MM.1S (cell line): Measurements from ENCODE around the gene PAFAH1B2.

ENCODE experiments used
- DNase-seq: peaks from one replicate; pipeline ENCODE4 v3.0.0-alpha.2; 2015
- H2AFZ ChIP-seq: fragments of 300-600 bp; sonication (generic); 2 replicates; pipeline ENCODE4 v1.6.0; 2016; ENCODE audit warnings: antibody characterized with exemption, low read length
- H3F3A ChIP-seq: fragments of 300-600 bp; sonication (generic); 2 replicates; pipeline ENCODE4 v1.6.1; 2016; ENCODE audit warnings: mild to moderate bottlenecking, antibody characterized with exemption, low read length, moderate library complexity, mixed read lengths; ENCODE audit not compliant: insufficient read depth
- H3K27ac ChIP-seq: fragments of 300-600 bp; sonication (generic); 2 replicates; pipeline ENCODE4 v1.5.1; 2016; ENCODE audit warnings: mild to moderate bottlenecking, low read length
- H3K27me3 ChIP-seq: fragments of 300-600 bp; sonication (generic); replicated peaks from 2 replicates; pipeline ENCODE4 v1.6.0; 2016; ENCODE audit warnings: low read length; ENCODE audit not compliant: insufficient read depth
- H3K36me3 ChIP-seq: fragments of 300-600 bp; sonication (generic); replicated peaks from 2 replicates; pipeline ENCODE4 v1.6.1; 2016; ENCODE audit warnings: mild to moderate bottlenecking, low read length, mixed read lengths; ENCODE audit not compliant: insufficient read depth
- H3K4me1 ChIP-seq: fragments of 300-600 bp; sonication (generic); 2 replicates; pipeline ENCODE4 v1.6.1; 2016; ENCODE audit warnings: low read length, mixed read lengths
- H3K4me2 ChIP-seq: fragments of 300-600 bp; sonication (generic); 2 replicates; pipeline ENCODE4 v1.6.0; 2016; ENCODE audit warnings: low read depth, low read length
- H3K4me3 ChIP-seq: fragments of 300-600 bp; sonication (generic); 2 replicates; pipeline ENCODE4 v1.5.1; 2016; ENCODE audit warnings: low read length, mixed read lengths
- H3K79me2 ChIP-seq: fragments of 300-600 bp; sonication (generic); 2 replicates; pipeline ENCODE4 v1.6.1; 2016; ENCODE audit warnings: mixed run types, low read length, mixed read lengths
- H3K9ac ChIP-seq: fragments of 300-600 bp; sonication (generic); 2 replicates; pipeline ENCODE4 v1.6.1; 2016; ENCODE audit warnings: low read length, mixed read lengths
- H3K9me2 ChIP-seq: fragments of 300-600 bp; sonication (generic); replicated peaks from 2 replicates; pipeline ENCODE4 v1.6.1; 2016; ENCODE audit warnings: mild to moderate bottlenecking, low read length, mixed read lengths; ENCODE audit not compliant: insufficient read depth
- H3K9me3 ChIP-seq: fragments of 300-600 bp; sonication (generic); replicated peaks from 2 replicates; pipeline ENCODE4 v1.6.1; 2016; ENCODE audit warnings: mild to moderate bottlenecking, low read length, mixed read lengths; ENCODE audit not compliant: insufficient read depth
- H4K20me1 ChIP-seq: fragments of 300-600 bp; sonication (generic); 2 replicates; pipeline ENCODE4 v1.6.1; 2016; ENCODE audit warnings: mild to moderate bottlenecking, low read length, moderate library complexity, mixed read lengths; ENCODE audit not compliant: insufficient read depth
- EZH2 ChIP-seq: fragments of 300-600 bp; sonication (generic); optimal IDR thresholded peaks from 2 replicates; pipeline ENCODE3; 2017; ENCODE audit warnings: low read depth, mild to moderate bottlenecking, antibody characterized with exemption, low read length, mixed read lengths
- EZH2phosphoT487 ChIP-seq: fragments of 300-600 bp; sonication (generic); IDR thresholded peaks from 2 replicates; pipeline ENCODE4 v1.6.1; 2018; ENCODE audit warnings: antibody characterized with exemption, low read length
- TF ChIP-seq, protein P1 (sequence below): fragments of 300-600 bp; sonication (generic); IDR thresholded peaks from 2 replicates; pipeline ENCODE4 v1.5.1; 2016; ENCODE audit warnings: antibody characterized with exemption, low read length, mixed read lengths

PAFAH1B2 gene

DNA sequence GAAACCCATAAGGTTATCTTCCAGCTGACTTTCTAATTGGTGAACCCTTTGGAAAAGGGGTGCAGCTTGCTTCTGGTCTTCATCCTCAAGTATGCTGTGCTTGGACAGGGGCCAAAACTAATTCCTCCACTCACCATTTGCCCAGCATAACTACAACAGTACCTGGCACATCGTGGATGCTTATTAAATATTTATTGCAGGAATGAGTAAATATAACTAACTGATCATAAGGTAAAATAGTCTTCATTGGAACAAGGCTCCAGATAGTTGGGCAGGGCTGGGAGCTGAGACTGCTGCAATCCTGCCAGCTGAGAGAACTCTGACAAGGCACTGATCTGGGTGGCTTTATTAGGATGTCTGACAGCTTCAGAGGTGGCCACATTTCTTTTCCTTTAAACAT, 32.1 kb downstream of the PAFAH1B2 start:
- Histone ChIP-seq H3K9ac (no peak overlapping the region), H3K4me3 (no peak overlapping the region), H3K27me3 (no peaks in the 10 kb centered on the region), H3K4me2 (no peak overlapping the region), H3K36me3 (no peaks in the 10 kb centered on the region), H3K27ac (no peak overlapping the region), H3K9me2 (no peaks in the 10 kb centered on the region), H4K20me1 (no peaks in the 10 kb centered on the region), H2AFZ (no peak overlapping the region), H3K4me1 (peaks cover 15% of the 10 kb centered on the region), H3K9me3 (no peaks in the 10 kb centered on the region), H3F3A (peaks cover 7% of the 10 kb centered on the region; the same call in 1 of the 2 replicates), H3K79me2 (no peaks in the 10 kb centered on the region)
- TF ChIP-seq, protein P1, sequence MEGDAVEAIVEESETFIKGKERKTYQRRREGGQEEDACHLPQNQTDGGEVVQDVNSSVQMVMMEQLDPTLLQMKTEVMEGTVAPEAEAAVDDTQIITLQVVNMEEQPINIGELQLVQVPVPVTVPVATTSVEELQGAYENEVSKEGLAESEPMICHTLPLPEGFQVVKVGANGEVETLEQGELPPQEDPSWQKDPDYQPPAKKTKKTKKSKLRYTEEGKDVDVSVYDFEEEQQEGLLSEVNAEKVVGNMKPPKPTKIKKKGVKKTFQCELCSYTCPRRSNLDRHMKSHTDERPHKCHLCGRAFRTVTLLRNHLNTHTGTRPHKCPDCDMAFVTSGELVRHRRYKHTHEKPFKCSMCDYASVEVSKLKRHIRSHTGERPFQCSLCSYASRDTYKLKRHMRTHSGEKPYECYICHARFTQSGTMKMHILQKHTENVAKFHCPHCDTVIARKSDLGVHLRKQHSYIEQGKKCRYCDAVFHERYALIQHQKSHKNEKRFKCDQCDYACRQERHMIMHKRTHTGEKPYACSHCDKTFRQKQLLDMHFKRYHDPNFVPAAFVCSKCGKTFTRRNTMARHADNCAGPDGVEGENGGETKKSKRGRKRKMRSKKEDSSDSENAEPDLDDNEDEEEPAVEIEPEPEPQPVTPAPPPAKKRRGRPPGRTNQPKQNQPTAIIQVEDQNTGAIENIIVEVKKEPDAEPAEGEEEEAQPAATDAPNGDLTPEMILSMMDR, result no peak
- no peak for TF ChIP-seq EZH2
- no peak for TF ChIP-seq EZH2phosphoT487
- DNase-seq, result no peak

DNA sequence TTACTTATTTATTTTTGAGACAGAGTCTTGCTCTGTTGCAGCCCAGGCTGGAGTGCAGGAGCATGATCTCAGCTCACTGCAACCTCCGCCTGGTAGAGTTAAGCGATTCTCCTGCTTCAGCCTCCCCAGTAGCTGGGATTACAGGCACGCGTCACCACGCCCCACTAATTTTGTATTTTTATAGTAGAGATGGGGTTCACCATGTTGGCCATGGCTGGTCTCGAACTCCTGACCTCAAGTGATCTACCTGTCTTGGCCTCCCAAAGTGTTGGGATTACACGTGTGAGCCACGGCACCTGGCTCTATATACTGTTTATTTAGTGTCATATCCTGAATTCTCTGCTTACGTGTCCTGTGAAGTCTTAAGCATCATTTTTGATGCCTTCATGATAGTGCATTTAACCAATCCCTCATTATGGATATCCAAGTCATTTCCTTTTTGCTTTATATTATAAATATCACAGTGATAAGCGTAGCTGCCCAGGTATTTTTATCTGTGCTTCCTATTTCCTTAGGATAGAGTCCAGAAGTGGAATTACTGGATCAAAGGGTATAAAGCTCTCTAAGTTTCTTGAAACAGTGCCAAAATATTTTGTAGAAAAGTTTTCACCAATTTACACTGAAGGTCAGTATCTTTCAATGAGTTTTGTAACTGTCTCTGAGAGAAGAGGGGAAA, 33.6 kb downstream of the PAFAH1B2 start:
- Histone ChIP-seq H3F3A (0 out of 2 replicates have a peak, but pooled peaks cover 7% of the 10 kb centered on the region), H3K9me3 (no peaks in the 10 kb centered on the region), H4K20me1 (no peaks in the 10 kb centered on the region), H3K79me2 (no peaks in the 10 kb centered on the region), H3K4me1 (peaks cover 15% of the 10 kb centered on the region), H3K27me3 (no peaks in the 10 kb centered on the region), H3K9me2 (no peaks in the 10 kb centered on the region), H3K27ac (peak overlapping the region; percentile 18; the same call in 1 of the 2 replicates), H3K4me3 (peak overlapping the region; percentile 94), H3K9ac (peak overlapping the region; percentile 77; the same call in 1 of the 2 replicates), H2AFZ (peak overlapping the region; percentile 83), H3K4me2 (peak overlapping the region; percentile 89), H3K36me3 (no peaks in the 10 kb centered on the region)
- TF ChIP-seq EZH2, result no peak
- TF ChIP-seq, protein P1, result no peak
- no peak for TF ChIP-seq EZH2phosphoT487
- DNase-seq, result no peak

DNA sequence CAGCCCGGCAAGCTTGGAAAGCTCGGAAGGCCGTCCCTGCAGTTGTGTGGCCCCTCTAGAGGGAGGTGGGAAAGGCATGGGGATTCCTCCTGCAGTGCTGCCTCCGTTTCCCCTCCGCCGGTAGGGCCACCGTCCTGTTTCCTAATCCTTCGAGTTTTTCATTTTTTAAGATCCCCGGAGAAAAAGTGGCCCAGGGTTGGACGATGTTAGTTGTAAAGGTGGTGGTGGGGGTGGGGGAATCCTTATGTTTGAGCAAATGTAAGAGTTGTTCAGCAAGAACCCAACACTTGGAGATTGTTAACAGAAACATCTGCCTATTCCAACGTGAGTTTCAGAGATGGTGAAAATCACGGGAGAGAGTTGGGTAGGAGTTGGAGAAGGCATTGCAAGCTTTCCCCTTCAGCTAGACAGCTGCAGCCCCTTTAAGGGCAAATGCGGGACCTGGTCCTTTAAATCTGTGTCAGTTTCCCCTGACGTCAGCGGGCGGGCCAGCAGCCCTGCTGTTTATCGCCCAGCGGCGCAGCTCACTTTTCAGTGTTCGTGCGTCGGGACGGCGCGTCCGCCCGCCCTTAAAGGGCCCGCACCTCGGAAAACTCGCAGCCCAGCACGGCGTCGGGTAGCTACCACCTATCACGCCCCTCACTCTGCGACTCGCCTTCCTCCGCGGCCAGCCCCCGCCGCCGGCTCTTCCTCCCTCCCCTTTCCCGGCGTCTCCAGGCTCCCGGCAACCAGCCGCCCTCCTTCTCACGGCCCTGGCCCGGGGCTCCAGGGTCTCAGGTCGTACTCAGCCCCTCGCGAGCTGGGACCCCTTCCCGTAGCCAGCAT, 34.3 kb downstream of the PAFAH1B2 start, which contains the start of gene SIDT2:
TSS of gene SIDT2 (plus strand) at position 534 of the 825 bp plus-strand sequence. CDS start 521 bp downstream, outside the sequence.
- Histone ChIP-seq H3K36me3 (no peaks in the 10 kb centered on the region), H3K4me1 (peaks cover 15% of the 10 kb centered on the region), H3K9ac (peak within 1 kb of the TSS; percentile 77), H3K9me2 (no peaks in the 10 kb centered on the region), H2AFZ (peak within 1 kb of the TSS; percentile 96), H3K27ac (peak within 1 kb of the TSS; percentile 18; the same call in 1 of the 2 replicates), H3F3A (0 out of 2 replicates have a peak, but pooled peaks cover 2% of the 10 kb centered on the region), H3K9me3 (no peaks in the 10 kb centered on the region), H4K20me1 (no peaks in the 10 kb centered on the region), H3K27me3 (no peaks in the 10 kb centered on the region), H3K79me2 (no peaks in the 10 kb centered on the region), H3K4me3 (peak within 1 kb of the TSS; percentile 94), H3K4me2 (peak within 1 kb of the TSS; percentile 94)
- TF ChIP-seq, protein P1, result no peak
- no peak for TF ChIP-seq EZH2phosphoT487
- TF ChIP-seq EZH2, result no peak
- peak; percentile 95 for DNase-seq
